Activated CD4-positive, alpha-beta T cell treated with anti-CD3 and anti-CD28 coated beads, Interleukin-2, amount 10 ng/mL, durations not matched to agents 24 days and 14 days (primary cell): Measurements from ENCODE around the gene EIF2S3B. TPM values are rescaled to one million over a fixed set of nuclear protein-coding genes. Genes with fewer than 3 reads are reported as not detected.

Experiments
- DNase-seq: peaks from one replicate; pipeline ENCODE4 v3.0.0; 2022
- H3K27ac Mint-ChIP-seq: one replicate; pipeline ENCODE4 v1.8.0; 2022; ENCODE audit warnings: mild to moderate bottlenecking, mixed read lengths
- H3K27me3 Mint-ChIP-seq: one replicate; pipeline ENCODE4 v1.8.0; 2022; ENCODE audit warnings: mixed read lengths
- H3K36me3 Mint-ChIP-seq: one replicate; pipeline ENCODE4 v1.8.0; 2022; ENCODE audit warnings: low read depth, mild to moderate bottlenecking, mixed read lengths
- H3K4me1 Mint-ChIP-seq: one replicate; pipeline ENCODE4 v1.8.0; 2021; ENCODE audit warnings: mixed read lengths
- H3K4me3 Mint-ChIP-seq: one replicate; pipeline ENCODE4 v1.8.0; 2022; ENCODE audit warnings: mild to moderate bottlenecking, moderate library complexity, mixed read lengths
- H3K9me3 Mint-ChIP-seq: one replicate; pipeline ENCODE4 v1.8.0; 2021; ENCODE audit warnings: mixed read lengths
- intact Hi-C: fragments of 100-400 bp; cut with micrococcal nuclease; formaldehyde crosslinking; loops from one replicate; pipeline ENCODE4 v1.15.1; 2023
- total RNA-seq: library from RNA; stranded (reverse); gene quantifications from 2 replicates; pipeline ENCODE4 v1.2.3, GENCODE V29; 2022

Gene EIF2S3B
- total RNA-seq, 1 donor from 2014 or later = 0.98 TPM

DNA sequence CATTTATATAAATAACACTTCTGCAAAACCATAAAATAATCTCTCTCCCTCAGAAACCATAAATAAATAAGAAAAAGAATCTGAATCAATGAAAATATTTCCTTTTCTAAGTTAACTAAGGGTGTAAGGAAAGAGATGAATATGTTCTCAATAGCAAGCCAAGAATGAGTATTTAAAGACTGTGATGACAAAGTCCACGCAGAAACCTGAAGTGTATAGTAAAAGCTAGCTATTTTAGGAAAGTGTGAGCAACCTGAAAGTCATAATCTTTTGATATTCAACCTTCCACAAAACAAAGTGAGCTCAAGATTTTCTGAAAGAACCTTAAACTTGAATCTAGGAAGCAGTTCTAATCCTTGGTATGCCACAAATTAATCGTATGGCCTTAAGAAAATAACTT is 15.9 kb downstream of the EIF2S3B start:
- H3K27me3 Mint-ChIP-seq = peaks cover 5% of the 10 kb centered on the region
- H3K9me3 Mint-ChIP-seq = no peaks in the 10 kb centered on the region
- no peak for DNase-seq
- intact Hi-C loops = no loop called here
- H3K4me3 Mint-ChIP-seq = no peak overlapping the region
- no peaks in the 10 kb centered on the region for H3K4me1 Mint-ChIP-seq
- no peak overlapping the region for H3K27ac Mint-ChIP-seq
- no peaks in the 10 kb centered on the region for H3K36me3 Mint-ChIP-seq

DNA sequence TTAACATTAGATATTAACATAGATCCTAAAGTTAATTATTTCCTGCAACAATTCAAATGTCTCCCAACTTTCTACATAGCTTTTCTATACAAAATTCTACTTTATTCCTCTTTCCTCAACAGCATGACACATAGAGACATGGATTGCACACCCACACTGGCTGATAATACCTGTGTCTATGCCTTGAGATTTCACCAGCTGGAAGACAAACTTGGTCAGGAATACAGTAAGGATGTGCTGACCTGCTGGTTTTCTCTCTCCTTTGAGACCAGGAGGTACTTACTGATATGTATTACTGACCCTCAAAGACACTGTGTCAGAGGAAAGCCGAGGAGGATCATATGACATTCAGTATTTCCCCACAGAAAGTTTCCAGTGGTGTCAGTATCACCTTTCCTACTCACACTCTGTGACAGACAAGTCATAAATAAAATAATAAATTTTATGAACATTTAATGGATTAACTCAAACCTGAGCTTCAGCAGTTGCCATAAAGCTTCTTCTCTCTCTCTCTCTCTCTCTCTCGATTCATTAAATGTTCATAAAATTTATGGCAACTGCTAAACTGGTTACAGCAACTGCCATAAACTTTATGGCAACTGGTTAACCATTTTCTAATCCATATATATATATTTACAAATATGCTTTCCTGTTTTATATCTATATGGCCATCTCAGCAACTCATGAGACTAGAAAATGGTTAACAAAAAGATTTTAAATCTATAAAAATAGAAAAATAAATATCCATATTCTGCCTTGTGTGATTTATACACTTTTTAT is 22.7 kb downstream of the EIF2S3B start:
- no peak for DNase-seq
- Mint-ChIP-seq H3K9me3 (no peaks in the 10 kb centered on the region), H3K27ac (no peak overlapping the region), H3K27me3 (peaks cover 12% of the 10 kb centered on the region), H3K4me3 (no peak overlapping the region), H3K4me1 (no peaks in the 10 kb centered on the region), H3K36me3 (no peaks in the 10 kb centered on the region)
- intact Hi-C loops = no loop called here

DNA sequence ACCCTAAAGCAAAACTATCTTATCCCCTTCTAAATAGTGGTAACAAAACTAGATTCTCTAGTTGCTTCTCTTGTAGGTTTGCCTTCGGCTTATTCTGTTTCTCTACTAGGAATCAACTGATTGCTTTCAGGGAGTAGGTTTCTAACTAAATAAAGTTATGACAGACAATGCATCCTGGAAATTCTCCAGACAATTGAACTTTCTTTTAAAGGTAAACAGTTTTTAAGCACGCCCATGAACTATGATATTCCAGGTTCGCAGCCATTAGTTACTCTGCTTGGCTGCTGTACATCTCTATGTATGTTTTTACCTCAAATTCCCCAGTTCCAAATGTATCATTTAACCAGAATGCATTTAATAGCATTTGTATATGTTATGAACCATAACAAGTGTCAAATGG is 23.9 kb downstream of the EIF2S3B start:
- DNase-seq = no peak
- intact Hi-C loops = no loop called here
- Mint-ChIP-seq H3K4me3 (no peak overlapping the region), H3K36me3 (no peaks in the 10 kb centered on the region), H3K4me1 (no peaks in the 10 kb centered on the region), H3K27me3 (peaks cover 18% of the 10 kb centered on the region), H3K27ac (no peak overlapping the region), H3K9me3 (no peaks in the 10 kb centered on the region)

DNA sequence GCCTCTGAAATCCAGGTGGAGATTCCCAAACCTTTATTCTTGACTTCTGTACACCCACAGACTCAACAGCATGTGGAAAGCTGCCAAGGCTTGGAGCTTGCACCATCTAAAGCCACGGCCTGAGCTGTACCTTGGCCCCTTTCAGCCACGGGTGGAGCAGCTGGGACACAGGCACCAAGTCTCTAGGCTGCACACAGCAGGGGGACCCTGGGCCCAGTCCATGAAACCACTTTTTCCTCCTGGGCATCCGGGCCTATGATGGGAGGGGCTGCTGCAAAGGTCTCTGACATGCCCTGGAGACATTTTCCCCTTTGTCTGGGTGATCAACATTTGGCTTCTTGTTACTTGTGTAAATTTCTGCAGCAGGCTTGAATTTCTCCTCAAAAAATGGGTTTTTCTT is 32.0 kb downstream of the EIF2S3B start:
- Mint-ChIP-seq H3K4me1 (peaks cover 7% of the 10 kb centered on the region), H3K36me3 (no peaks in the 10 kb centered on the region), H3K27ac (no peak overlapping the region), H3K27me3 (peaks cover 48% of the 10 kb centered on the region), H3K9me3 (peaks cover 4% of the 10 kb centered on the region), H3K4me3 (no peak overlapping the region)
- intact Hi-C loops = no loop called here
- DNase-seq = no peak

DNA sequence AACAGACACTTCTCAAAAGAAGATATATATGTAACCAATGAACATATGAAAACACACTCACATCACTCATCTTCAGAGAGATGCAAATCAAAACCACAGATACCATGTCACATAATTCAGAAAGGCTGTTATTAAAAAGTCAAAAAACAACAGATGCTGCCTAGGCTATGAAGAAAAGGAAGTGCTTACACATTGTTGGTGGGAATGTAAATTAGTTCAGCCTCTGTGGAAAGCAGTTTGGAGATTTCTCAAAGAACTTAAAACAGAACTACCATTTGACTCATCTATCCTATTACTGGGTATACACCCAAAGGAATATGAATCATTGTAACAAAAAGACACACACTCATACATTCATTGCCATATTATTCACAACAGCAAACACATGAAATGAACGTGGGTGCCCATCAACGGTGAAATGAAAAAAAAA is 35.1 kb downstream of the EIF2S3B start:
- no peak for DNase-seq
- intact Hi-C loops = loop anchor here (1.0 to 2.0 kb wide), 4 partner anchors 42 to 328 kb away; partner anchors contain the start of gene GABARAPL1
- no peaks in the 10 kb centered on the region for H3K36me3 Mint-ChIP-seq
- peaks cover 7% of the 10 kb centered on the region for H3K4me1 Mint-ChIP-seq
- no peak overlapping the region for H3K4me3 Mint-ChIP-seq
- peaks cover 4% of the 10 kb centered on the region for H3K9me3 Mint-ChIP-seq
- H3K27me3 Mint-ChIP-seq = peaks cover 36% of the 10 kb centered on the region
- H3K27ac Mint-ChIP-seq = no peak overlapping the region

DNA sequence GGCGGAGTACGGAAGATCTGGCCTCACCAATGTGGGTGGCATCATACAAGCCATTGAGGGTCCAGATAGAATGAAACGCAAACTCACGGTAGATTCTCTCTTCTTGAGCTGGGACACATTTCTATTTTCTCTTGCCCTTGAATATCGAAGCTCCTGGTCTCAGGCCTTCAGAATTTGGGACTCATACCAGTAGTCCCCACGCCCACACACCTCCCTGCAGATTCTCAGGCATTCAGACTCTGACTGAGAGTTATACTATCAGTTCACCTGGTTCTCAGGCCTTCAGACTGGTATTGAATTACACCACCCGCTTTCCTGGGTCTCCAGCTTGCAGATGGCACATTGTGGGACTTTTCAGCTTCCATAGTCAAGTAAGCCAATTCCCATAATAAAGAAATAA is 37.8 kb downstream of the EIF2S3B start:
- H3K36me3 Mint-ChIP-seq = no peaks in the 10 kb centered on the region
- no peak overlapping the region for H3K27ac Mint-ChIP-seq
- H3K4me3 Mint-ChIP-seq = no peak overlapping the region
- intact Hi-C loops = no loop called here
- peaks cover 33% of the 10 kb centered on the region for H3K27me3 Mint-ChIP-seq
- DNase-seq = no peak
- peaks cover 7% of the 10 kb centered on the region for H3K4me1 Mint-ChIP-seq
- H3K9me3 Mint-ChIP-seq = peaks cover 4% of the 10 kb centered on the region

DNA sequence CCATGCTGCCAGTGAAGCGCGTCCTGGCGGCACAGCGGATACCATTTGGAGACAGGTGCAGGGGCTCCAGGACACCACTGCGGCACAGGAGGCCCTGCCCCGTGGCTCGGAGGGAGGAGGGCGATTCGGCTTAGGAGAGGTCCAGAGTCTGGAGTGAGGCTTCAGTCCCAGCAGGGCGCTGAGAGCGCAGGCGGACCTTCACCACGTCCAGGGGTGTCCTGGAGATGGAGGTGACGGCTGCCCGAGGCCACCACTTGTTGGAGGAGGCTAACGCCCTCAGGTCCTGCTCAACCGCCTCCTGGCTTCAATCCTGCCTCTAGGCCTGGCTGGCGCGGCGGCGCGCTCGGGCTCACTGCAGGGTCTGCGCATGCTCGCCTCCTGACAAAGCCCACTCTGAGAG is 45.7 kb downstream of the EIF2S3B start:
- Mint-ChIP-seq H3K27ac (no peak overlapping the region), H3K4me3 (no peak overlapping the region), H3K9me3 (peaks cover 4% of the 10 kb centered on the region), H3K4me1 (no peaks in the 10 kb centered on the region), H3K27me3 (peaks cover 15% of the 10 kb centered on the region), H3K36me3 (no peaks in the 10 kb centered on the region)
- intact Hi-C loops = no loop called here
- no peak for DNase-seq

DNA sequence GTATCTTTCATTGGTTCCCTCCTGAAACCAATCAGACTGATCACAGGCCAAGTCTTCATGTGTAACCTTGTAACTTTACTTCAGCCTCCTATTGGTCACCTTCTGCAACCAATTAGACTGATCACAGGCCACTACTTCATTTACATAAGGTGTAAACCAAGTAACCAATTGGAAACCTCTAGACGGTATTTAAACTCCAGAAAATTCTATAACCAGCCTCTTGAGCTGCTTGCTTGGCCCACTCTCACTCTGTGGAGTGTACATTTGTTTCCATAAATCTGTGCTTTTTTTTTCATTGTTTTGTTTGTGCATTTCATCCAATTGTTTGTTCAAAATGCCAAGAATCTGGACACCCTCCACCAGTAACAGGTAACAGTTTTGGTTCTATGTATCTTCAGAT is 47.5 kb downstream of the EIF2S3B start:
- peaks cover 16% of the 10 kb centered on the region for H3K27me3 Mint-ChIP-seq
- no peak overlapping the region for H3K4me3 Mint-ChIP-seq
- no peaks in the 10 kb centered on the region for H3K4me1 Mint-ChIP-seq
- H3K9me3 Mint-ChIP-seq = peaks cover 4% of the 10 kb centered on the region
- intact Hi-C loops = no loop called here
- H3K36me3 Mint-ChIP-seq = no peaks in the 10 kb centered on the region
- DNase-seq = no peak
- no peak overlapping the region for H3K27ac Mint-ChIP-seq

DNA sequence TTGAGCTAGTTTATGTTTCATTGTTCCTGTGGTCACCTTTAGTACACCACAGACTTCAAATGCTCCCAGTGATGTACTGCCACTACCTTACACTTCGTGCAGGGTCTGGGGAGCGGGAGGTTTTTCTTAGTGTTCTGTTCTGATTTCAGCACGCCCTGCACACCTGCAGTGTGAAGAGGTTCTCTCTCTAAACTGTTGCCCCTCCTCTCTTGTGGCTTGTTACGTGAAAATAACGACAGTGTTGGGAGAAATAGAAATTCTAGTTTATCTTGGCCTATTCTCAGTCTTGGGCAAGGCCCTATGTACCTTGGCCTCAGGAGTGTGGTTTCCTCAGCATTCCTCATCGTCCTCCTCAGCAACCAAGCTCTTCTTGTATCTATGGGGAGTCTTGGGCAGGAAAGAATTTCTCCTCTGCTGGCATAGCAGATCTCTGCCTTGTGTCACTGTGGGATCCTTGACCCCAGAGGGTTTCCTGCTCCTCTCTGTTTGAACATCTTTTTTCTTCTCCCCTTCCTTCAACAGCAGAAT is 48.6 kb downstream of the EIF2S3B start:
- Mint-ChIP-seq H3K27me3 (peaks cover 15% of the 10 kb centered on the region), H3K36me3 (no peaks in the 10 kb centered on the region), H3K27ac (no peak overlapping the region), H3K4me3 (no peak overlapping the region), H3K9me3 (peaks cover 4% of the 10 kb centered on the region), H3K4me1 (no peaks in the 10 kb centered on the region)
- intact Hi-C loops = no loop called here
- DNase-seq = no peak

DNA sequence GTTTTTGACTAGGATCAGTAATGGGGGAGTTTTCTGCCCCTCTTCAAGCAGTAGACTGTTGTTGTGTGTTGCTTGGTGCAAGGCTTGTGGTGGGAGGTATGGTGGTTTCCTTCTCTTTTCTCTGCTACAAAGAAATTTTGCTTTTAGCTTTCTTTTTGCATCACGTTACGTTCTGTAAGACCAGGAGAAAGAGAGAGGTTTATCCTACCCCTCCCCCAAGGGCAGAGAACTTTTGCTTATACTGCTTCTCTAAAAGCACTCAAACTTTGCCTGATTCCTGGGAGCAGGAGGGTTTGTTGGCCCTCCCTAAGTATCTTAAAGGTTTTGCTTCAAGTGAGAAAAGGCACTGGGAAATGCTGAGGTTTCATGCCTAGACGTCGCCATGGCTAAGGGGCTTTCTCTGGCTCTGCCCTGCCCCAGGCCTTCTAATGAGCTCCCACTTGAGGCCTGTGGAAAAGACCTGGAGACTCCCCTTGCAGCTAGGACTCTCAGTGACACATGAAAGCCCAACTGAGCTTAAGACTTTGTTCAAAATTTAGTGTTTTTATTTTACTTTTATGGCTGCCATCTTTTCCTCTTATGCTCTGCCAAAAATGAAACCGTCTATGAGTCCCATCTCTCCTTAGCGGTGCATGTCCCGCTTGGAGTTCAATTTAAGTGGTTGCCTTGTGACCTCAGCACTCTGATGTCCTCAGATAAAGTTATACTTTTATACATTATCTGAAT is 49.2 kb downstream of the EIF2S3B start:
- Mint-ChIP-seq H3K4me3 (no peak overlapping the region), H3K27me3 (peaks cover 16% of the 10 kb centered on the region), H3K9me3 (peaks cover 4% of the 10 kb centered on the region), H3K36me3 (no peaks in the 10 kb centered on the region), H3K27ac (no peak overlapping the region), H3K4me1 (no peaks in the 10 kb centered on the region)
- DNase-seq = no peak
- intact Hi-C loops = no loop called here

DNA sequence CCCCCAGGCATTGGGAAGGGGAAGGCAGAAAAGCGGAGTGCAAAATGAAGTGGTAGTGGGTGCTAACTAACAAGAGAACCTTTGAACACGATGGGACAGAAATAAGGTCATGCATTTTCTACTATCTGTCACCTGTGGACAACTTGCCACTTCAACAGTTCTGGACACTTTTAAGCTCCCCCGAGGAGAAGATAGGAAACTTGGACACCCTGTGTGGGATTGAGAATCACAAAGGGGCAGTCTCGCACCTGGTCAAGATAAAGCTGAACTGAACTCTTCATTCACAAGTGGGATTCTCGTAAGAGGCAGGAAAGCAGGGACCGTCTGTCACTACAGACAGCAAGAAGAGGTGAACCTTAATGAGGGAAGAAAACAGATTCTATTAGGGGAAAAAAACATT is 51.6 kb downstream of the EIF2S3B start:
- H3K9me3 Mint-ChIP-seq = peaks cover 4% of the 10 kb centered on the region
- DNase-seq = no peak
- H3K4me3 Mint-ChIP-seq = no peak overlapping the region
- intact Hi-C loops = no loop called here
- H3K36me3 Mint-ChIP-seq = no peaks in the 10 kb centered on the region
- H3K27me3 Mint-ChIP-seq = peaks cover 16% of the 10 kb centered on the region
- H3K4me1 Mint-ChIP-seq = no peaks in the 10 kb centered on the region
- no peak overlapping the region for H3K27ac Mint-ChIP-seq

DNA sequence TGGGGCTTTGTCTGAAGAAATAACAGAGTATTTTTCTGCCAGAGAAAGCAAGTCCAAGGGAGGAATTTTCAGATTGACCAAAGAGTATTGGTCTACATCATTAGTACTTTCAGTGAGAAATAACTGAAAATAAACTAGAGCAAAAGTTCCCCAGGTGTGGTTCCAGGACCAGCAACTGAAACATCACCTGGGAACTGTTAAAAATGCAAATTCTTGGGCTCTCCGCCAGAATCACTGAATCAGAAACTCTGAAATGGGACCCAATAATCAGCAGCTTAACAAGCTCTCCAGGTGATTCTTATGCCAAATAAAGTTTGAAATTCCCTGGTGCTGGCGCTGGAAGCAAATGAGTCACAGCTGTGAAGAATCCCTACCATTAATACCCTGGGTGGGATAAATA is 52.1 kb downstream of the EIF2S3B start:
- intact Hi-C loops = no loop called here
- H3K4me3 Mint-ChIP-seq = no peak overlapping the region
- DNase-seq = no peak
- peaks cover 4% of the 10 kb centered on the region for H3K9me3 Mint-ChIP-seq
- H3K4me1 Mint-ChIP-seq = no peaks in the 10 kb centered on the region
- no peaks in the 10 kb centered on the region for H3K36me3 Mint-ChIP-seq
- H3K27ac Mint-ChIP-seq = no peak overlapping the region
- H3K27me3 Mint-ChIP-seq = peaks cover 18% of the 10 kb centered on the region
